Activated naive CD8-positive, alpha-beta T cell treated with anti-CD3 and anti-CD28 coated beads for 36 hours (primary cell): ENCODE measurements around the gene IL17B. TPM values are rescaled to one million over a fixed set of nuclear protein-coding genes. Genes with fewer than 3 reads are reported as not detected.

Source experiments
- DNase-seq: peaks from one replicate; pipeline ENCODE4 v3.0.0; 2021
- H3K27ac Mint-ChIP-seq: one replicate; pipeline ENCODE4 v1.8.0; 2022; ENCODE audit warnings: mild to moderate bottlenecking, moderate library complexity, mixed read lengths
- H3K27me3 Mint-ChIP-seq: one replicate; pipeline ENCODE4 v1.8.0; 2022; ENCODE audit warnings: mild to moderate bottlenecking, mixed read lengths
- H3K36me3 Mint-ChIP-seq: one replicate; pipeline ENCODE4 v1.8.0; 2021; ENCODE audit warnings: mild to moderate bottlenecking, mixed read lengths
- H3K4me1 Mint-ChIP-seq: one replicate; pipeline ENCODE4 v1.8.0; 2021; ENCODE audit warnings: mixed read lengths
- H3K4me3 Mint-ChIP-seq: one replicate; pipeline ENCODE4 v1.8.0; 2022; ENCODE audit warnings: mild to moderate bottlenecking, moderate library complexity, mixed read lengths
- H3K9me3 Mint-ChIP-seq: one replicate; pipeline ENCODE4 v1.8.0; 2022; ENCODE audit warnings: mixed read lengths
- total RNA-seq, 2 experiments: library from RNA; stranded (reverse); gene quantifications; one replicate each; pipeline ENCODE4 v1.2.3, GENCODE V29; 2021

Gene IL17B
- total RNA-seq, 2 experiments from 2014 or later = not detected

DNA sequence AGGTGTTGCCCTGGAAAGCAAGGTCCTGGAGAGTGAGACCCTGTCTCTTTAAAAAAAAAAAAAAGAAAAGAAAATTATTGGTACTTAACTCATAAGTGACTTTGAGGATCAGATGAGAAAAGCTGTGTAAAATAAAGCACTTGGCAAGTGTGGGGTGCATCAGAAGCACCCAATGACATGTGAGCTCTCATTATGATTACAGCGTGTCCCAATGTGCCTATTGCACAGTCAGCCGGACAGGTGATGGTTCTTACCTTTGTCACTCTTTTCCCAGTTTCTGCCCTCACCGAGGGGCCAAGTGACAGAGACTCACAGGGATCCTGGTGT, 40.4 kb upstream of the IL17B start:
- Mint-ChIP-seq H3K36me3 (no peaks in the 10 kb centered on the region), H3K27me3 (peaks cover 3% of the 10 kb centered on the region), H3K9me3 (no peaks in the 10 kb centered on the region), H3K27ac (no peak overlapping the region), H3K4me1 (peaks cover 7% of the 10 kb centered on the region), H3K4me3 (no peak overlapping the region)
- DNase-seq = no peak

DNA sequence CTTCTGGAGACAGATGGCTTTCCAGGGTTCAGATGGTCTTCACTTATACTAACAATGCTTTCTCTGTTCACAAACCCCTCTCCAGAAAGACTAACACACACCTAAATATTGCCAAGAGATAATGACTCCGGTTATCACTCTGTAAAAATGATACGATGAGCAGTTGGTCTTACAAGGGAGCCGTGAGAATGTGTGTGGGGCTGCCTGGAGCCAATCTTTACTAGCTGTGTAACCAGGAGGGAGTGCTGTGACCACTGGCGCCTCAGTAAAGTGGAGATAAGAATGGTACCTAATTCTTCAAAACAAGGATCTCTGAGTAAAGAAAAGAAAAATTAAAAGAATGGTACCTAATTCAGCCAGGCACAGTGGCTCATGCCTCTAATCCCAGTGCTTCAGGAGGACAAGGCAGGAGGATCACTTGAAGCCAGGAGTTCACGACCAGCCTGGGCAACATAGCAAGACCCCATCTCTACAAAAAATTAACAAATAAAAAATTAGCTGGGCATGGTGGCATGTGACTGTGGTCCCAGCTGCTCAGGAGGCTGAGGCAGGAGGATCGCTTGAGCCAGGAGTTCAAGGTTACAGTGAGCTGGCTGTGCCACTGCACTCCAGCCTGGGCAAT, 39.9 kb upstream of the IL17B start:
- Mint-ChIP-seq H3K27me3 (peaks cover 3% of the 10 kb centered on the region), H3K27ac (no peak overlapping the region), H3K4me3 (no peak overlapping the region), H3K9me3 (no peaks in the 10 kb centered on the region), H3K36me3 (no peaks in the 10 kb centered on the region), H3K4me1 (peaks cover 7% of the 10 kb centered on the region)
- DNase-seq = no peak

DNA sequence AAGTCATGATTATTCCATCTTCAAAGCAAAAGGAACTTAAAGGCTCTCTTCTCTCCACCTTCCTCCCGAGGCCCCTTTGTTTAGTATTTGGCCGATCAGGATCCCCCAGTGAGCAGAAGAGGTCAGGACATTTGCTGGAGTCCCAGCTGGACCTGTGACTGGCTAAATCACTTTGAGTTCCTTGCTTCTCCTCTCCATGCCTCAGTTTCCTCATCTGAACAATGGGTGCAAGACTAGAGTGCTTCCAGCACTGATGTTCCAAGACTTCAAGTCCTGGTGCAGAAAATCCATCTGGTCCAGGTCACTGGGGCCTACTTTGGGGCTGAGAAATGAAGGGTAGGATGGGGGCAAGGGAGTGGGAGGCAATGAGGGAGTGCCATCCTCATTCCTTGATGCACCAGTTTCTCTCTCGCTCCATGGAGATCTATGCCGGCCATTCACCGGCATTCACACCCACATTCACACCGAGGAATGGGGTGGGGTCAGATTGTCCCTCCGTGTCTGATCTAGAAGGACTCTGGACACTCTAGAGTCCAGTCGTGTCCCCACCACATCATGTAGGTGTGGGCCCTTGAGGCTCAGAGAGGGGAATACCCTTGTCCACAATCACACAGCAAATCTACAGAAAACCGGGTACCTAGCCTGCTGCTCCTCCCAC, 38.7 kb upstream of the IL17B start:
- Mint-ChIP-seq H3K9me3 (no peaks in the 10 kb centered on the region), H3K27me3 (peaks cover 3% of the 10 kb centered on the region), H3K36me3 (no peaks in the 10 kb centered on the region), H3K4me3 (no peak overlapping the region), H3K27ac (no peak overlapping the region), H3K4me1 (peaks cover 5% of the 10 kb centered on the region)
- no peak for DNase-seq

DNA sequence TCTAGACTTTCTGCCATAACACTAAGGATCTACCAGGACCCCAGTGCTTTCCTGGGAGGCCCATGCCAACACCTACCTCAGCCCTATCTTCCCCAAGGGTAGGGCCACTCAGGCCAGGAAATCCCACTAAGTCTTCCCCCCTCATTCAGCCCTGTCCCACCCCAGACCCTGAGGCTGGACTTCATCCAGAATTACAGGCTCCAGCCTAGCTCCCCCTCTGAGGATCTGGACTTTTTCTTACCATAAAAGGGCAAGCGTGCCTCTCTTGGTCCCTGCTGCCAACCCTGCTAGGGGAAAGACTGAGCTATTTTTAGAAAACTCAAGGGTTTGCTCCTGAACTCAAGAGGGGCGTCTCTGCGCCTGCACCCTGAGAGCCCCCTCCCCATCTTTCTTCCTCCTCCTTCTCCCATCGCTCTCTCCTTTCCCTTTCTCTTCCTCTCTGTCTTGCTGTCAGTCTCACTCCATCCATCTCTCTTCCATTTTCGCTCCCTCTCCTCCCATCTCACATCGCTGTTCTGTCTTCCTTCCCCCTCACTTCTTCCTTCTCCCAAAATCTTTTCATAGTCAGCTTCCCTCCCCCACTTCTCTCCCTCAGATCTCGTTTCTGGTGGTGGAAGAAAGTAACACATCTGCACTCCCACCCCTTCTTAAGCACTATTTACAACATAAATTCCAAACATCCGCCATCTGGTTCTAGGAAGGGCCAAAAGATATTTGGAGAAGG, 38.1 kb upstream of the IL17B start:
- no peak overlapping the region for H3K4me3 Mint-ChIP-seq
- peaks cover 4% of the 10 kb centered on the region for H3K4me1 Mint-ChIP-seq
- H3K27ac Mint-ChIP-seq = no peak overlapping the region
- DNase-seq = no peak
- no peaks in the 10 kb centered on the region for H3K36me3 Mint-ChIP-seq
- H3K27me3 Mint-ChIP-seq = peaks cover 3% of the 10 kb centered on the region
- no peaks in the 10 kb centered on the region for H3K9me3 Mint-ChIP-seq

DNA sequence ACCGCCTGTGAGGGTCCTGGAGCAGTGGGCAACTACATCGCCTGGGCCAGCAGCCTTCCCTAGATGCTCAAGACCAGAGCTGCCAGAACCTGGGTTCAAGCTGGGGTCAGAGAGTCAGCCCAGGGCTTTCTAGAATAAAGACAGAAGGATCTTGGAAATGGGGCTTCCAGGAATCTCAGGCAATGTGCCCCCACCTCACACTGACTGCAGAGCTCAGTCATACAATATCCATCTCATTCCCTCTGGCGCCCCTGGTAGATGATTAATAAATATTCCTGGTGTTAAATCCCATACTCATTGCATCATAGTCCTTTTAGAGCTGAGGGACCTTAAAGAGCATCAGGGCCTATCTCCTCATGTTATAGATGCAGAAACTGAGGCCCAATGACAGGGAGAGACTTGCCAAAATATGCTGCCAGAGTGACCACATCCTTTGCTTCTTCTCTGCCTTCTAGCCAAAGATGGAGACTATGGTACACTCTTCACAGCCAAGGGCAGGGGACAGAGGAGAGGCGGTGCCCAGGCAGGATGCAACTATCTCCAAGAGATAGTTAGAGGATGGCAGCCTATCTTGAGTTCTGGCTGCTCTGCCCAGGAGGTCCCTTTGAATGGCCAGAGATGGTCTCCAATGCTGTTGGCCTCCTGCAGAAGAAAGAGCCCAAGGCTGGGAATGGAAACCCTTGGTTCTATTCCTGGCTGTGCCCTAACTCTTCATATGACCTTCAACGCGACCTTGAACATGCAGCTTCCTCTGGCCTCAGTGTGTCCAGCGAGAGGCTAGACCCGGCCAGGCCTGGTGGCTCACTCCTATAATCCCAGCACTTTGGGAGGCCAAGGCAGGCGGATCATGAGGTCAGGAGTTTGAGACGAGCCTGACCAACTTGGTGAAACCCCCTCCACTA, 36.2 kb upstream of the IL17B start:
- Mint-ChIP-seq H3K36me3 (no peaks in the 10 kb centered on the region), H3K9me3 (no peaks in the 10 kb centered on the region), H3K4me3 (no peak overlapping the region), H3K27ac (no peak overlapping the region), H3K4me1 (no peaks in the 10 kb centered on the region), H3K27me3 (no peaks in the 10 kb centered on the region)
- DNase-seq = no peak

DNA sequence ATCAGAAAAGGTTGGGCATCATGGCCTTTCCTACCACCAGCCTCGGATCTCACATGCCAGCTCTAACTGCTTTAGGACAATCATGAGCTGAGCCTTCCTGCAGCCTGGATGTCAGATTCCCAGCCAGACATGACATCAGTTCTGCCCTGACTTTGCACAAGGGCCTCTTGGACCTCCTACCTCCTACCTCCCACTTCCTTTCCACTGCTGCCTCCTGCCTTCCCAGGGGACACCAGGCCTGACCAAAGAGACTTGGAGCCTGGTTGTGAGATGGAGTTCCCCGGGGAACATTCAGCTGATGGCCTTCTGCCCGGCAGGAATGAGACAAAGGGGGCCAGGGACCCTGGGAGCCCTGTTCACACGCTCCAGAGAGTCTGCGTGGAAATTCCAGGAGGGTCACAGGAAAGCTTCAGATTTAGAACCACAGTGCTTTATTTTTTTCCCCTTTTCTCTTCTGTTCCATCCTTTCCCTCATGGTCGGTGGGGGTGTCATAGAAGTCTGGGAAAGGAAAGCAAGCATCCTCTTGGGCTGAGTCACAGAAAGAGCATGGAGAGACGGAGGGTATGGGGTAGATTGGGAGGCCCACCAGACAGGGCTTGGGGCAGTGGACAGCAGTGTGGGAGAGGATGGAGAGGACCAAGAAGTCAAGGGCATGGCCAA, 35.4 kb upstream of the IL17B start:
- Mint-ChIP-seq H3K36me3 (no peaks in the 10 kb centered on the region), H3K4me1 (no peaks in the 10 kb centered on the region), H3K27ac (no peak overlapping the region), H3K9me3 (no peaks in the 10 kb centered on the region), H3K27me3 (no peaks in the 10 kb centered on the region), H3K4me3 (no peak overlapping the region)
- DNase-seq = no peak

DNA sequence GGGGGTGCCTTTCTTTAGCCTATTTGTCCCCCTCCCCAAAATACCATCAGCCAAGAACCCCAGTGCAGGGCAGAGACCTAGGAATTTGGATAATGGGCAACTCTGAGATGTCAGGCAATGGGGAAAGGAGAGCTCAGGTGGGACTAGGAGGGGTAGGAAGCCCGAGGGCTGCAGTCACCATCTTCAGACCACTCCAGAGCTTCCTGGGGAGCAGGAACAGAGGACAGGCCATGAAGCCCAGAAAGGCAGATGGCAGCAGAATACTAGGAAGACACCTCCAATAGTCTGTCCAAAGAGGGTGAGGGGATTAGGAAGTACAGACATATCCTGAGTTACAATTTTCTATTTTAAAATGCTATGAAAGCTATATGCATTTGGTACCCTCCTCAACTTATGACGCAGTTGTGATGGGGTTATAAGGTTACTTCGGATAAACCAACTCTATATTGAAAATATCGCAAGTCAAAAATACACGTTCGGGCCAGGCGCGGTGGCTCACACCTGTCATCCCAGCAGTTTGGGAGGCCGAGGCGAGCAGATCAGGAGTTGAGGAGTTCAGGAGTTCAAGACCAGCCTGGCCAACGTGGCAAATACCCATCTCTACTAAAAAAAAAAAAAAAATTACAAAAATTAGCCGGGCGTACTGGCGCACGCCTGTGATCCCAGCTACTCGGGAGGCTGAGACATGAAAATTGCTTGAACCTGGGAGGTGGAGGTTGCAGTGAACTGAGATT, 34.6 kb upstream of the IL17B start:
- Mint-ChIP-seq H3K36me3 (no peaks in the 10 kb centered on the region), H3K4me1 (no peaks in the 10 kb centered on the region), H3K27ac (no peak overlapping the region), H3K9me3 (no peaks in the 10 kb centered on the region), H3K27me3 (no peaks in the 10 kb centered on the region), H3K4me3 (no peak overlapping the region)
- DNase-seq = no peak

DNA sequence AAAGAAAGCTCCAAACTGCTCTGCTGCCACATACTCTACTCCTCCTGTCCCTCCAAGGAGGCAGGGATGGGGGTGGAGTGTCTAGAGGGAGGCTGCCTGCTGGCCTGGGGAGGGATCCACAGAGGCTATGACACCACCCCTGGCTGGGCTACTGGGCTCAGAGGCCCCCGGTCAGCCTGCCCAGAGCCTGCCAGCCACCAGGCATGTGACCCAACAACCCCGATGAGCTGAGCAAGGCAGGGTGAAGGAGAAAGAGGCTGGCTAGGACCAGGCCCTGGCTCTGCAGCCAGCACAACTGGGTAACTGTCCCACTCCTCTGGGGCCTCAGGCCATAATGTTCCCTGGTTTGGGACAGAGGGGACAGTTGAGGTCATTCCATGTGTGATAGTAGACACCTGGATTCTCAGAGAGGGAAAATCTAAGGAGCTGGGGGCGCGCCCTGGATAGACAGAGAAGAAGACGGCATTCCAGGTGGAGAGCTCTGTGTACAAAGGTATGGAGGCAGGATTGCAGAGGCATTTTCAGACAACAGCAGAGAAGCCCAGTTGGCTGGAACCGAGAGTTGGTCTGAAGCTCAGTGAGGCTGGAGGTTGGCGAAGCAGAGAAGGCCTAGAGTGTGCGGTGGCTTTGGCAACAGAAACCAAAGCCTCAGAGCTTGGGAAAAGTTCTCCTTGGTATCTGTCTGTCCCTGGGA, 33.8 kb upstream of the IL17B start:
- no peaks in the 10 kb centered on the region for H3K9me3 Mint-ChIP-seq
- no peaks in the 10 kb centered on the region for H3K4me1 Mint-ChIP-seq
- no peak overlapping the region for H3K27ac Mint-ChIP-seq
- H3K36me3 Mint-ChIP-seq = no peaks in the 10 kb centered on the region
- no peak for DNase-seq
- H3K27me3 Mint-ChIP-seq = no peaks in the 10 kb centered on the region
- no peak overlapping the region for H3K4me3 Mint-ChIP-seq

DNA sequence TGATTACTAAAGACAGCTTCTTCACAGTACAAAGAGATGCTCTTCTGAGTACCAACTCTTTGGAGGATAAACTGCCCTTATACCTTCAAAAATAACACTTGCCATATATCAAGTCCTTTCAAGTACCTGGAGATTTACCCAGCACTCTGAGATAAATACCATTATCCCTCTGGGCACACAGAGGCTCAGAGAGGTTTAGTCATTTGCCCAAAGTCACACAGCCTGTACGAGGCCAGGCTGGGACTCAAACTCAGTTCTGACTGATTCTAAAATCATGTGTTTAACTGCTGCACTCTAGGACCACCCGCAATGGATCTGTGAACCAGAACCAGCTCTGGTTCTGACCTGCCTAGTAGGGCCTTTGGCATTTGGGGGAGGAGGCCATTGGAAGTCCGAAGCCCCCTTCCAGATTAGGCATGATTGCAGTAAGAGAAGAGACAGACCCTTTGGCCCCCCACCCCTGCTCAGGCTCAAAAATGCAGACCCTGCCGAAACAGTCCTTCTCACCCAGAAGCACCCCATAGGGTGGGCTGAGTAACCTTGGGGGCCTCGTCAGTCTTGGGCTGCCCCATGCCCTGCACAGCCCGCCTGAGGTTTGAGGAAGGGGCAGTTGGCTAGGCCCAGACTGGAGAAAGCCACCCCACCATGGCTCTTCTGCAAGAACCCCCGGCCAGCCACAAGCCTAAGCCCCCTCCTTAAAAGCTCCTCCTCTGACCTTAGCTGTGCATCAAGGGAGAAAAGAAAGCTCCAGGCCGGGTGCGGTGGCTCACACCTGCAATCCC, 32.8 kb upstream of the IL17B start:
- H3K9me3 Mint-ChIP-seq = no peaks in the 10 kb centered on the region
- no peaks in the 10 kb centered on the region for H3K4me1 Mint-ChIP-seq
- no peak for DNase-seq
- no peak overlapping the region for H3K27ac Mint-ChIP-seq
- no peak overlapping the region for H3K4me3 Mint-ChIP-seq
- H3K27me3 Mint-ChIP-seq = no peaks in the 10 kb centered on the region
- H3K36me3 Mint-ChIP-seq = no peaks in the 10 kb centered on the region

DNA sequence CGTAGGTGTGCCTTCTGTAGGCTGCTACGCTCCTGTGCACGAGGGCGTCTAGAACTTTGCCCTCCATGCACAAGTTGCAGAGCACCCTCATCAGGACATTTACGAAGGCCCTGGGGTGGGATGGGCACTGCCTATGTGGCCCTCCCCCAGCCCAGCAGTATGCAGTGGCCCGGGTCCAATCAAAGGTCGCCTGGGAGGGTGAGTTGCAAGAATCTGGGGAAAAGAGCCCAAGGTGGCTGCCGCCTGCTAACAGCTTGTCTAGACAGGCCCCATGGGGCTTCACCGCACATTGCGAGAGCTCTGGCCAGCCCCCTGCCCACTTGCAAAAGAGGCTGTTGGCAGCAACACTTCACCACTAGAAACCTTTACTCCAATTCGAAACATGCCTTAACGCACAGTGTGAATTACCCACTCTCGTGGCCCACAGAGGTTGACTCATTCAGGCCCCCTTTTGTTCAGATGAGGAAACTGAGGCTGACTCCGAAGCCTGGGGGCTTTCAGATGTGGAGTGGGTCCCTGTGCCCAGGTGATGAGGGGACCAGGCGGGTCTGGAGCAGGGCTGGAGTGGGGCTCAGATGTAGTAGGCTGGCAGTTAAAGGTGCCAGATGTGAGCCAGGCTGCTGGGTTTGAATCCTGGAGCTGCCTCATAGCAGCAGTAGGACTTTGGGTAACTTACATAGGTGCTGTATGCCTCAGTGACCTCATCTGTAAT, 31.8 kb upstream of the IL17B start:
- Mint-ChIP-seq H3K9me3 (no peaks in the 10 kb centered on the region), H3K27me3 (no peaks in the 10 kb centered on the region), H3K27ac (no peak overlapping the region), H3K36me3 (no peaks in the 10 kb centered on the region), H3K4me3 (no peak overlapping the region), H3K4me1 (no peaks in the 10 kb centered on the region)
- no peak for DNase-seq

DNA sequence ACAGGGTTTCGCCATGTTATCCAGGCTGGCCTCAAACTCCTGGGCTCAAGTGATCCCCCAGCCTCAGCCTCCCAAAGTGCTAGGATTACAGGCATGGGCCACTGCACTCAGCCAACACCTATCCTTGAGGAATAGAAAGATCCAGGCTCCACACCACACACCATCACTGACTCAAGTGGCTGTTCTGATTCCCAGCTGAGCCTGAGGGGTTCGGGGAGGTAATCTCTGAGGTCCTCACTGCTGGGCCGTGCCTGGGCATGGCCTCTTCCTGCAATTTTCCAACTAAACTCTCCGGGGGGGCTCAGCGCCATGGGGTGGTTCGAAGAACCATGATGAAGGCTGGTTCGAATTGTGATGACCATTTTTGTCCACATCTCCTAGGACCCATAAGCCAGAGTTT, 31.0 kb upstream of the IL17B start:
- no peaks in the 10 kb centered on the region for H3K4me1 Mint-ChIP-seq
- no peak overlapping the region for H3K4me3 Mint-ChIP-seq
- H3K27ac Mint-ChIP-seq = no peak overlapping the region
- H3K36me3 Mint-ChIP-seq = no peaks in the 10 kb centered on the region
- H3K27me3 Mint-ChIP-seq = no peaks in the 10 kb centered on the region
- DNase-seq = no peak
- H3K9me3 Mint-ChIP-seq = no peaks in the 10 kb centered on the region

DNA sequence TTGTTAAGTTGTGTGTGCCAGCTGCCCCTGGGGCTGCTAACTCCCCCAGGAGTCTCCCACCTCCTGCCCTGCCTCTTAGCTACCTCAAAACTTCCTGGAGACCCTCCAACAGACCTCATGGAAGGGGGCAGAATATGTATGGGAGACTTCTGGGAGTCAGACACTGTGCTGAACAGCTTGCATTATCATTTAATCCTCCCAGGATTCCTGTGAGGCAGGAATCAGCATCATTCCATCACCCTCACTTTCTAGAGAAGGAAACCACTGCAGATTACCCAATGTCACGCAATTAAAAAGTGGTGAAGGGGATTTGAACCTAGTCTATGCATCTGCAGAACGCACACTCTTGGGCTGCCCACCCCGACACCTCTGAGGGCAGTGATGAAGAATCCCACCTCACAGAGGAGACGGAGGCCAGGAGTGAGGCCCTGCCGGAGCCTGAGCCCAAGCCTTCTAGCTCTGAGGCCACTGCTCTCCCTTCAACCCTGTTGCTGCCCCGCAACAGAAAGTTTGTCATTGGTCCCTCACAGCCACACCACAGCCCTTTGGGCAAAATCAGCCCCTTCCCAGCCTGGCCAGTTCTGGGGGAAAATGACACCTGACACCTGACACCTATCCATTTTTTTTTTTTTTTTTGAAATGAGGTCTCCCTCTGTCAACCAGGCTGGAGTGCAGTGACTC, 30.3 kb upstream of the IL17B start:
- no peaks in the 10 kb centered on the region for H3K9me3 Mint-ChIP-seq
- no peak overlapping the region for H3K4me3 Mint-ChIP-seq
- no peak overlapping the region for H3K27ac Mint-ChIP-seq
- no peaks in the 10 kb centered on the region for H3K36me3 Mint-ChIP-seq
- H3K4me1 Mint-ChIP-seq = no peaks in the 10 kb centered on the region
- no peak for DNase-seq
- no peaks in the 10 kb centered on the region for H3K27me3 Mint-ChIP-seq
